GM23338 (cell line): ENCODE measurements around the gene RPTOR.

ENCODE experiments used
- CREB1 ChIP-seq: fragments of 250-450 bp; sonication (Bioruptor Pico); IDR thresholded peaks from 2 replicates; pipeline ENCODE4 v1.5.0; 2020; ENCODE audit warnings: low read depth, mild to moderate bottlenecking, moderate library complexity
- CTCF ChIP-seq, 2 experiments: fragments of 200-600 bp in 1 of 2; sonication (generic) in 1 of 2; conservative IDR thresholded peaks; 2 replicates each; pipeline versions ENCODE4 v1.5.1 to v1.6.1; 2016 to 2017; ENCODE audit warnings: antibody characterized with exemption in 2 of 2, low read depth in 2 of 2, mild to moderate bottlenecking in 2 of 2, moderate library complexity in 1 of 2
- ETS1 ChIP-seq: IDR thresholded peaks from 2 replicates; pipeline ENCODE4 v1.6.1; 2016; ENCODE audit warnings: antibody characterized with exemption
- EZH2 ChIP-seq: fragments of 200-600 bp; sonication (generic); IDR thresholded peaks from one replicate; pipeline ENCODE4 v1.8.0; 2017; ENCODE audit warnings: antibody characterized with exemption, mild to moderate bottlenecking, low read depth; ENCODE audit not compliant: unreplicated experiment
- EZH2phosphoT487 ChIP-seq: fragments of 200-600 bp; sonication (generic); IDR thresholded peaks from one replicate; pipeline ENCODE4 v1.8.1; 2018; ENCODE audit warnings: antibody characterized with exemption; ENCODE audit not compliant: unreplicated experiment
- JUNB ChIP-seq: IDR thresholded peaks from one replicate; pipeline ENCODE4 v1.6.1; 2016; ENCODE audit warnings: antibody characterized with exemption; ENCODE audit not compliant: unreplicated experiment
- NANOG ChIP-seq: IDR thresholded peaks from 2 replicates; pipeline ENCODE4 v1.6.1; 2016; ENCODE audit warnings: antibody characterized with exemption, borderline replicate concordance
- POLR2AphosphoS5 ChIP-seq: IDR thresholded peaks from 2 replicates; pipeline ENCODE4 v1.6.1; 2016; ENCODE audit warnings: antibody characterized with exemption, low read depth
- REST ChIP-seq: IDR thresholded peaks from one replicate; pipeline ENCODE4 v1.6.1; 2018; ENCODE audit warnings: antibody characterized with exemption; ENCODE audit not compliant: unreplicated experiment
- STAT1 ChIP-seq: IDR thresholded peaks from one replicate; pipeline ENCODE4 v1.6.1; 2016; ENCODE audit warnings: antibody characterized with exemption; ENCODE audit not compliant: unreplicated experiment
- ZNF331 ChIP-seq: fragments of 250-450 bp; sonication (Bioruptor Pico); IDR thresholded peaks from 2 replicates; pipeline ENCODE4 v1.5.0; 2020; ENCODE audit warnings: low read depth, mild to moderate bottlenecking, moderate library complexity

GRCh38 chr17:80774643-80775281 is 230.1 kb downstream of the RPTOR start:
- no peak for TF ChIP-seq CTCF (conservative IDR thresholded peaks at IDR 0.05; ENCODE audit: low read depth in 2 of 2)
- no peak for TF ChIP-seq CREB1 (CRISPR knock-in tag)
- no peak for TF ChIP-seq POLR2AphosphoS5
- no peak for TF ChIP-seq REST
- TF ChIP-seq EZH2 = no peak
- no peak for TF ChIP-seq NANOG
- no peak for TF ChIP-seq JUNB
- no peak for TF ChIP-seq EZH2phosphoT487
- no peak for TF ChIP-seq ETS1
- no peak for TF ChIP-seq ZNF331
- no peak for TF ChIP-seq STAT1
